PC-9 (cell line): ENCODE measurements around the gene HCFC1R1. TPM values are rescaled to one million over a fixed set of nuclear protein-coding genes. Genes with fewer than 3 reads are reported as not detected.
"Not testable (repeated sequence)": the region's sequence is repeated elsewhere in the genome, so short reads cannot be mapped to it uniquely, and the experiment has no call there.

Experiments
- BruUV-seq: library from RNA; stranded (reverse); fragments of 400-500 nt; replicated peaks from 2 replicates; lab custom pipeline; 2021; lab: Mats Ljungman, UMichigan
- CTCF ChIA-PET: fragments of 300-600 bp; sonication (Branson Sonifier 250); formaldehyde crosslinking; loops from one replicate; lab custom pipeline; 2022; ENCODE audit warnings: antibody characterized with exemption; lab: Charles Lee
- POLR2A ChIA-PET: fragments of 300-600 bp; sonication (Branson Sonifier 250); formaldehyde crosslinking; loops from one replicate; lab custom pipeline; 2022; ENCODE audit warnings: antibody characterized with exemption; ENCODE audit not compliant: unreplicated experiment; lab: Charles Lee
- DNase-seq, 2 experiments: peaks; one replicate each; pipeline versions ENCODE4 v3.0.0 to v3.0.0-alpha.2; 2015 to 2022; ENCODE audit warnings: mixed read lengths in 1 of 2
- H2AFZ ChIP-seq: fragments of 200-600 bp; sonication (generic); 2 replicates; pipeline ENCODE4 v1.8.1; 2017; ENCODE audit warnings: antibody characterized with exemption
- H3F3A ChIP-seq: fragments of 200-600 bp; sonication (generic); 2 replicates; pipeline ENCODE4 v1.8.1; 2017; ENCODE audit warnings: antibody characterized with exemption, mild to moderate bottlenecking, low read depth; ENCODE audit not compliant: insufficient read depth
- H3K27ac ChIP-seq: fragments of 200-600 bp; sonication (generic); 2 replicates; pipeline ENCODE4 v1.6.1; 2016; ENCODE audit warnings: mixed run types
- H3K27me3 ChIP-seq: fragments of 200-600 bp; sonication (generic); 2 replicates; pipeline ENCODE4 v1.6.1; 2016; ENCODE audit warnings: low read depth, mixed run types; ENCODE audit not compliant: insufficient read depth
- H3K36me3 ChIP-seq: fragments of 200-600 bp; sonication (generic); 2 replicates; pipeline ENCODE4 v1.6.1; 2016; ENCODE audit warnings: low read depth, mixed run types
- H3K4me1 ChIP-seq: fragments of 200-600 bp; sonication (generic); replicated peaks from 2 replicates; pipeline ENCODE4 v1.6.1; 2016; ENCODE audit warnings: mixed run types; ENCODE audit not compliant: insufficient read depth
- H3K4me2 ChIP-seq: fragments of 200-600 bp; sonication (generic); 2 replicates; pipeline ENCODE4 v1.6.1; 2017; ENCODE audit warnings: mixed run types
- H3K4me3 ChIP-seq: fragments of 200-600 bp; sonication (generic); 2 replicates; pipeline ENCODE4 v1.6.1; 2016; ENCODE audit warnings: mixed run types
- H3K79me2 ChIP-seq: fragments of 200-600 bp; sonication (generic); 2 replicates; pipeline ENCODE4 v1.6.1; 2017; ENCODE audit warnings: low read depth, mixed run types
- H3K9me2 ChIP-seq: fragments of 200-600 bp; sonication (generic); 2 replicates; pipeline ENCODE4 v1.8.1; 2017; ENCODE audit warnings: mild to moderate bottlenecking; ENCODE audit not compliant: insufficient read depth
- H3K9me3 ChIP-seq: fragments of 200-600 bp; sonication (generic); 2 replicates; pipeline ENCODE4 v1.8.1; 2016; ENCODE audit warnings: low read depth; ENCODE audit not compliant: insufficient read depth
- H4K20me1 ChIP-seq: fragments of 200-600 bp; sonication (generic); 2 replicates; pipeline ENCODE4 v1.8.1; 2017; ENCODE audit not compliant: insufficient read depth
- CTCF ChIP-seq: fragments of 200-600 bp; sonication (generic); conservative IDR thresholded peaks from 2 replicates; pipeline ENCODE4 v1.6.1; 2017; ENCODE audit warnings: mixed run types, antibody characterized with exemption, mild to moderate bottlenecking, moderate library complexity
- EZH2 ChIP-seq: fragments of 200-600 bp; sonication (generic); IDR thresholded peaks from 2 replicates; pipeline ENCODE4 v1.8.0; 2017; ENCODE audit warnings: antibody characterized with exemption, low read depth
- intact Hi-C: fragments of 100-400 bp; cut with micrococcal nuclease; formaldehyde crosslinking; loops from one replicate; pipeline ENCODE4 v1.10.0; 2022; ENCODE audit not compliant: unreplicated experiment
- total RNA-seq: library from RNA; stranded (reverse); gene quantifications from 2 replicates; pipeline ENCODE4 v1.2.3, GENCODE V29; 2021

HCFC1R1 gene
- total RNA-seq, 1 experiment from 2014 or later = 118 TPM

GRCh38 chr16:3056336-3057180 is 32.8 kb upstream of the HCFC1R1 start:
- H3K79me2 ChIP-seq = no peaks in the 10 kb centered on the region

GRCh38 chr16:3055734-3056115 is 32.0 kb upstream of the HCFC1R1 start:
- POLR2A ChIA-PET, H3K9me2 ChIP-seq, H3K79me2 ChIP-seq, H4K20me1 ChIP-seq, H3F3A ChIP-seq, H3K36me3 ChIP-seq, H3K4me3 ChIP-seq, H3K27ac ChIP-seq, H3K27me3 ChIP-seq, BruUV-seq, DNase-seq, H2AFZ ChIP-seq, H3K9me3 ChIP-seq, H3K4me2 ChIP-seq: not testable (repeated sequence)
- H3K4me1 ChIP-seq = peaks cover 10% of the 10 kb centered on the region; the same call in 1 of the 2 replicates
- intact Hi-C loops = loop anchor here (5.0 kb wide), 1 partner anchor 112 kb away; no protein-coding TSS in a partner anchor
- CTCF ChIA-PET = interaction anchor here (0.6 to 1.7 kb wide), 2 partner anchors 24 to 77 kb away, joined by 3 to 6 read pairs; no protein-coding TSS in a partner anchor

More at GRCh38 chr16:3056336-3057180, 32.8 kb upstream of the HCFC1R1 start:
- POLR2A ChIA-PET = interaction anchor here (0.6 kb wide), 1 partner anchor 108 kb away, joined by 5 read pairs; no protein-coding TSS in a partner anchor
- no peaks in the 10 kb centered on the region for H3K36me3 ChIP-seq
- H4K20me1 ChIP-seq = no peaks in the 10 kb centered on the region
- H3K27me3 ChIP-seq = no peaks in the 10 kb centered on the region
- DNase-seq = no peak
- H3K9me3 ChIP-seq = no peaks in the 10 kb centered on the region
- no peak overlapping the region for H2AFZ ChIP-seq
- no TSS peak for BruUV-seq
- TF ChIP-seq EZH2 (no peak), CTCF (no peak)
- no peak overlapping the region for H3K4me2 ChIP-seq
- H3K9me2 ChIP-seq = no peaks in the 10 kb centered on the region
- H3K27ac ChIP-seq = no peak overlapping the region
- intact Hi-C loops = loop anchor here (5.0 kb wide), 1 partner anchor 111 kb away; no protein-coding TSS in a partner anchor
- H3K4me1 ChIP-seq = peaks cover 10% of the 10 kb centered on the region; the same call in 1 of the 2 replicates
- H3K4me3 ChIP-seq = no peak overlapping the region
- CTCF ChIA-PET = interaction anchor here (0.6 to 1.7 kb wide), 2 partner anchors 24 to 77 kb away, joined by 3 to 6 read pairs; no protein-coding TSS in a partner anchor
- H3F3A ChIP-seq = peaks cover 8% of the 10 kb centered on the region; the same call in 1 of the 2 replicates

GRCh38 chr16:3054965-3055733 is 31.4 kb upstream of the HCFC1R1 start:
- TF ChIP-seq CTCF = no peak
- TF ChIP-seq EZH2 = no peak
- DNase-seq = no peak
- POLR2A ChIA-PET = no interaction called here

GRCh38 chr16:3053330-3053710 is 29.6 kb upstream of the HCFC1R1 start:
- BruUV-seq, intact Hi-C loops, H3K79me2 ChIP-seq: not testable (repeated sequence)

More at GRCh38 chr16:3054965-3055733, 31.4 kb upstream of the HCFC1R1 start:
- Histone ChIP-seq H3F3A (peaks cover 8% of the 10 kb centered on the region; the same call in 1 of the 2 replicates), H3K9me2 (no peaks in the 10 kb centered on the region), H3K4me2 (no peak overlapping the region), H4K20me1 (no peaks in the 10 kb centered on the region), H3K27ac (no peak overlapping the region), H2AFZ (no peak overlapping the region), H3K79me2 (no peaks in the 10 kb centered on the region), H3K4me3 (no peak overlapping the region), H3K27me3 (no peaks in the 10 kb centered on the region), H3K9me3 (no peaks in the 10 kb centered on the region), H3K4me1 (peaks cover 10% of the 10 kb centered on the region; the same call in 1 of the 2 replicates), H3K36me3 (no peaks in the 10 kb centered on the region)
- BruUV-seq = no TSS peak
- CTCF ChIA-PET = interaction anchor here (1.7 kb wide), 1 partner anchor 23 kb away, joined by 3 read pairs; no protein-coding TSS in a partner anchor
- intact Hi-C loops = loop anchor here (5.0 kb wide), 1 partner anchor 112 kb away; no protein-coding TSS in a partner anchor

GRCh38 chr16:3052571-3053329 is 29.0 kb upstream of the HCFC1R1 start:
- BruUV-seq, CTCF ChIA-PET, POLR2A ChIA-PET: not testable (repeated sequence)

More at GRCh38 chr16:3053330-3053710, 29.6 kb upstream of the HCFC1R1 start:
- POLR2A ChIA-PET, H2AFZ ChIP-seq, H3K4me3 ChIP-seq, H3K36me3 ChIP-seq, DNase-seq, CTCF ChIA-PET, H4K20me1 ChIP-seq, H3K9me2 ChIP-seq, H3K4me1 ChIP-seq, H3K4me2 ChIP-seq, H3F3A ChIP-seq, H3K9me3 ChIP-seq, H3K27ac ChIP-seq, H3K27me3 ChIP-seq: not testable (repeated sequence)

More at GRCh38 chr16:3052571-3053329, 29.0 kb upstream of the HCFC1R1 start:
- H3K4me1 ChIP-seq, H3K27me3 ChIP-seq, H2AFZ ChIP-seq, intact Hi-C loops, H3K36me3 ChIP-seq, H4K20me1 ChIP-seq, H3K9me2 ChIP-seq, H3F3A ChIP-seq, H3K4me2 ChIP-seq, DNase-seq, H3K9me3 ChIP-seq, H3K79me2 ChIP-seq, H3K4me3 ChIP-seq, H3K27ac ChIP-seq: not testable (repeated sequence)
